ENCODE results near the gene GLDC. TPM values are rescaled to one million over a fixed set of nuclear protein-coding genes. Genes with fewer than 3 reads are reported as not detected.

The GLDC gene
- total and polyA plus RNA-seq, 2 donors: 0.74 to 2.9 TPM

DNA sequence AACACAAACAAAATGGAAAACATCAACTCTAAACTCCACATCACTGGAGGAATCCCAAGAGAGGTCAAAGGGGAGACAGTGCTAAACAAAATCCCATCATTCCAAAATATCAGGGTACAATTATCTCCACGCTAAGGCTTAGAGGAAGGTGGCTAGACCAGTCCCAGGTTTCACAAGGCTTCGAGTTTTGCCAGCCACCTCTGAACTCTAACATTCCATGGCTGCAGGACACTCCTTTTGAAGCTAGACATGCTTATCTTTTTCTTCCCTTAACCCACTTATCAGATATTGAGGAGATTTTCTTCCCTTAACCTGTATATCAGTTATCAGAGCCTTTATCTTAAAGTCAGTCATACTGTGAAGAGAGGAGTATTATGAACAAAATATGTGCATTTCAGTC is 53.3 kb downstream of the GLDC start:
- WGBS: 38% methylated on average over 2 of the region's 2 CpGs

DNA sequence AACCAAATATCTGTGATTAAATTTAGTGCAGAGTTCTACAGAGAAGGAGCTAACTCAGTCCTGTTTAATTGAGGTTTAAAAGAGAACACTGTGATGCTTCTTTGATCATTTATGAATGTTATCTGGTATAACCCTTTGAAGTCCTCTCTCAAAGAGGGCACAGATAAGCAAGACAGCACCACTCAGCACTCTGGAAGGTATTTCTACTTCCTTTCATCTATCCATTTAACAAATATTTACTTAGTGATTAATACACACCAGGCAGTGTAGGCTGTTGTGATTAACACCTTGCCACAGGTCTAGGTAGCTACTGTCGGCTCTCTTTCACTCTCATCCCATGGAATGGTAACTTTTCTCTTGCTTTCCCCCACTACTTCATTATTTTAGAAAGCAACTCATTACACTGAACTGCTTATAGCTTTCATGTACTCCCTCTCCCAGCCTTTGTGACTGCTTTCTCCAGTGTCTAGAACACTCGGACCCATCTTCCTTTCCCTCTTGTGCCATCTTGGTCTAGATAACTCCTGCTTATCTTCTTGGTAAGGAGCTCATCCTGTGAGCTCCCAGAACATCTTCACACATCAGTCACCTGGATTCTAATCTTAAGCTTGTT is 54.7 kb downstream of the GLDC start:
- WGBS: 60% methylated on average over 2 of the region's 2 CpGs
- no peak overlapping the region for H3K4me3 ChIP-seq (ENCODE audit: low read depth, low read length)
- no peak overlapping the region for H3K27ac ChIP-seq (ENCODE audit: low read depth)
- no peak for DNase-seq (ENCODE audit: extremely low spot score)
- no peaks in the 10 kb centered on the region for H3K4me1 ChIP-seq (ENCODE audit: insufficient read depth)
- H3K36me3 ChIP-seq (ENCODE audit: insufficient read depth): no peaks in the 10 kb centered on the region

More for the DNA sequence above, 53.3 kb downstream of the GLDC start:
- Histone ChIP-seq H3K27ac (ENCODE audit: low read depth) (no peak overlapping the region), H3K4me1 (ENCODE audit: insufficient read depth) (no peaks in the 10 kb centered on the region), H3K4me3 (ENCODE audit: low read depth, low read length) (no peak overlapping the region), H3K36me3 (ENCODE audit: insufficient read depth) (no peaks in the 10 kb centered on the region)
- no peak for DNase-seq (ENCODE audit: extremely low spot score)

DNA sequence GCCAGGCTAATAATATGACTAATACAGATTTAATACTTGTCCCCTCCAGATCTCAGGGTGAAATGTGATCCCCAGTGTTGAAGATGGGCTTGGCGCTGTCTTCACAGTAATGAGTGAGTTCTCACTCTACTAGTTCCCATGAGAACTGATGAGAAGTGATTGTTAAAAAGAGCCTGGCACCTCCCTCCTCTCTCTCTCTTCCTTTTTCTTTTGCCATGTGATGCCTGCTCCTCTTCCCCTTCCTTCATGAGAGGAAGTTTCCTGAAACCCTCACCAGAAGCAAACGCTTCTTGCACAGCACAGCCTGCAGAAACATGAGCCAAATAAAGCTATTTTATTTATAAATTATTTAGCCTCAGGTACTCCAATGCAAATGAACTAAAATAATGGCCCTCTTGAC is 55.2 kb downstream of the GLDC start:
- Histone ChIP-seq H3K4me3 (ENCODE audit: low read depth, low read length) (no peak overlapping the region), H3K36me3 (ENCODE audit: insufficient read depth) (no peaks in the 10 kb centered on the region), H3K27ac (ENCODE audit: low read depth) (no peak overlapping the region), H3K4me1 (ENCODE audit: insufficient read depth) (no peaks in the 10 kb centered on the region)
- no peak for DNase-seq (ENCODE audit: extremely low spot score)
- WGBS: 56% methylated on average over 2 of the region's 2 CpGs

DNA sequence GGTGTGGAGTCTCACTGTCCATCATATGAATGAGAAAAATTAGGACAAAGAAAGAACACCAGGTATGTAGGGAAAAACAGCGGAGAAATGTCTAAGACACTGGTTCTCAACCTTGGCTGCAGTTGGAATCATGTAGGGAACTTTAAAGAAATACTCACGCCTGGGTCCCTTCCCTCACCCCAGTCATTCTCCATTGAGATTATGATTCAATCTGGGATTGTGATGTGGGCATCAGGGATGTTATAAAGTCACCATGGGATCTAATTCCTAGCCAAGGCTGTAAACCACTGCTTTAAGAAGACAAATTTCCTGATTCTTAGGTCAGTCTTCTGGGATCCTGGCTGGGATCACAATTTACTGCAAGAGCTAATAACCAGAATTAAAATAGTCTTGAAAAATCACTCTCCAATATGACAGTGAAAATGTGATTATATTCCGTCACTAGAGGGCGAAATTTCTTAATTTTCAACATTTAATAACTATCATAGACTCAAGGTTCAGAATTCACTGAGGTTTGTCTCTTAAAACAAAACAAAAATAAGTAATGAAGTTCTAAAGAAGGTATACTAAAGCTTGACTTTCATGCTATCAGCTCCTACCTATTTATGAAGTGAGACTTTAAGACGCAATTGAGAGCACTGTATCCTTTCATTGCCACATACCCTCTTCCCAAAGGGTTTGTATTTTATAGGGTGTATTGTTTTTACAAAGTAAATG is 60.5 kb downstream of the GLDC start:
- 51% methylated on average over 5 of the region's 5 CpGs for WGBS
- Histone ChIP-seq H3K36me3 (ENCODE audit: insufficient read depth) (no peaks in the 10 kb centered on the region), H3K4me1 (ENCODE audit: insufficient read depth) (no peaks in the 10 kb centered on the region), H3K4me3 (ENCODE audit: low read depth, low read length) (no peak overlapping the region), H3K27ac (ENCODE audit: low read depth) (no peak overlapping the region)
- no peak for DNase-seq (ENCODE audit: extremely low spot score)

DNA sequence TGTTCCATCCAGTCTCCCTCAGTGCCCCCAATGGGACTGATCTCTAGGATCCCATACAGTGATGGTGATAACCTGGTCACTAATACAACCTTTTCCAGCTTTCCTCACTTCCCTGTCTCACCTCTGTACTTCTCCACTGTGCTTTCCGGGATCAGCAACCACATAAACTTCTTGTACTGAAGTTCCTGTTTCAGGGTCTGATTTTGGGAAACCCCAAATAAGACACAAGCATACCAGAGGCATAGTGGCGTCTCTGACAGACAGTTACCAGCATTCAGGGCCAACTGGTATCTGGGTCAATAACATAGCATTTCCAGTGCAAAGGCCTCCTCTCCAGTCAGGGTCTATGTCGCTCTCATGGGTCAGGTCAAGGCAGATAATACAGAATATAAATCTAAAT is 64.3 kb downstream of the GLDC start:
- Histone ChIP-seq H3K4me1 (ENCODE audit: insufficient read depth) (no peaks in the 10 kb centered on the region), H3K4me3 (ENCODE audit: low read depth, low read length) (no peak overlapping the region), H3K27ac (ENCODE audit: low read depth) (no peak overlapping the region), H3K36me3 (ENCODE audit: insufficient read depth) (no peaks in the 10 kb centered on the region)
- DNase-seq (ENCODE audit: extremely low spot score): no peak
- 85% methylated on average over 3 of the region's 3 CpGs for WGBS

DNA sequence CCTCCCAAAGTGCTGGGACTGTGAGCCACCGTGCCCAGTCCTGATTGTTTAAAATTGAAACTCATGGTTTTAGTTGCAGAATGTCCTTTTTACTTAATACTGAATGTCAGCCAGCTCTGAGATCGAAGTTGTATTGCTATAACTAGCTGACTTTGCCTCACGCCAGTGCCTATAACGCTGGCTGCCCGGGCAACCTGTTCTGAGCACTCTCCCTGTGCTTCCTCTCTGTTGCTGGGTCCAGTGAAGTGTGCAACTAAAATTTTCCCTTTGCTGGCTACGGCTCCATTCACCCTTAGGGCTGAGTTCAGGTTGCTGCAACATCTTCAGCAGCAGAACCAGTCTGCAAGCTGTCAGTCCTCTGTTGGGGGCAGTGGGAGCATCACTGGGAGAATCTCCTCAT is 65.9 kb downstream of the GLDC start:
- no peak for DNase-seq (ENCODE audit: extremely low spot score)
- H3K4me1 ChIP-seq (ENCODE audit: insufficient read depth): no peaks in the 10 kb centered on the region
- WGBS: 85% methylated on average over 6 of the region's 6 CpGs
- H3K4me3 ChIP-seq (ENCODE audit: low read depth, low read length): no peak overlapping the region
- no peaks in the 10 kb centered on the region for H3K36me3 ChIP-seq (ENCODE audit: insufficient read depth)
- no peak overlapping the region for H3K27ac ChIP-seq (ENCODE audit: low read depth)

DNA sequence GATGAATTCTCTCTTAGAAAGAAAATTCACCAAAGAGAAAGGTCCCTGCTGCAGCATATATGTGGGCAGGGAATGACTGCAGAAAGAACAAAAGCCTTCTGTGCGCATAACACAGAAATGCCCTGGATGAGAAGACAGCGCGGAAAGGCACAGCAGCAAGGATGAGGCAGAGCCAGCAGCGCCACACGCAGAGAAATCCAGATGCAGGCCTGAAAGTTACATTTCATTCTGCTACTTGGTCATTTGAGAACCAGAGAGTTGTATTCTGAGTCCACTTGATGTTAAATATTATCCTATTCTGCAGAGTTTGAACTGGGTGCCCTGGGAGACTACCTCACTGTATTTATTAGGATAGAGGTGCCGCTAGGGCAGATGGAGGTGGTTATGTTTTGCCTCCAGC is 68.5 kb downstream of the GLDC start:
- H3K36me3 ChIP-seq (ENCODE audit: insufficient read depth): no peaks in the 10 kb centered on the region
- no peak overlapping the region for H3K27ac ChIP-seq (ENCODE audit: low read depth)
- 87% methylated on average over 6 of the region's 6 CpGs for WGBS
- DNase-seq (ENCODE audit: extremely low spot score): no peak
- H3K4me3 ChIP-seq (ENCODE audit: low read depth, low read length): no peak overlapping the region
- H3K4me1 ChIP-seq (ENCODE audit: insufficient read depth): no peaks in the 10 kb centered on the region

DNA sequence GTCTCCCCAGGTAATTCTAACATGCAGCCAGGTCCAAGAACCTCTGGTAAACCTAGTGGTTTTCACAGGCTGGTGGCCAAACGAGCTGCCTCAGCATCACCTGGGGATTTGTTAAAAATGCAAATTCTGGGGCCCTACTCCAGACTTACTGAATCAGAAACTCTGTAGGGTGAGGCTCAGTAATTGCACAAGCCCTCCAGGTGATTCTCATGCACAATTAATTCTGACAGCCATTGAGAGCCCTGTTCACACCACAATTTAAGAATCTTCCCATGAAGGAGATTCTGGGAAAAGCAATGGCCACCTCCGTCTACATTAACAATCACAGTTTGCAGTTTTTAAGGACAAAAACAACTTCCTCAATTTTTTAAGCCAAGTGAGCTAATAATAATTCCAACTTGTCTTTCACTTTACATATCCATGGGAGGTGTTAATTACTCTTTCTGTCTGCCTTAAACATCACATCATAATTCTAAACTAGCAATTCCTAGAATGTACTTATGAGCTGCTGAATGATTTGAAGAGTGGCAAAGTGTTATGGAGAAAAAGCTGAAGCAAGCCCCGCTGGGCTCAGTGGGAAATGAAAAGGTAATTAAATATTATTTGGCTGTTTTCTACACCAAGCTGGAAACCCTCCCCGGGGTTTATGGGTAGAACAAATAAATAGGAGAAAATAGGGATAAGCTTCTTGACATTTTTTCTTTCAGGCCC is 70.0 kb downstream of the GLDC start:
- H3K4me1 ChIP-seq (ENCODE audit: insufficient read depth): no peaks in the 10 kb centered on the region
- H3K27ac ChIP-seq (ENCODE audit: low read depth): no peak overlapping the region
- DNase-seq (ENCODE audit: extremely low spot score): no peak
- 69% methylated on average over 4 of the region's 4 CpGs for WGBS
- H3K36me3 ChIP-seq (ENCODE audit: insufficient read depth): no peaks in the 10 kb centered on the region
- no peak overlapping the region for H3K4me3 ChIP-seq (ENCODE audit: low read depth, low read length)

DNA sequence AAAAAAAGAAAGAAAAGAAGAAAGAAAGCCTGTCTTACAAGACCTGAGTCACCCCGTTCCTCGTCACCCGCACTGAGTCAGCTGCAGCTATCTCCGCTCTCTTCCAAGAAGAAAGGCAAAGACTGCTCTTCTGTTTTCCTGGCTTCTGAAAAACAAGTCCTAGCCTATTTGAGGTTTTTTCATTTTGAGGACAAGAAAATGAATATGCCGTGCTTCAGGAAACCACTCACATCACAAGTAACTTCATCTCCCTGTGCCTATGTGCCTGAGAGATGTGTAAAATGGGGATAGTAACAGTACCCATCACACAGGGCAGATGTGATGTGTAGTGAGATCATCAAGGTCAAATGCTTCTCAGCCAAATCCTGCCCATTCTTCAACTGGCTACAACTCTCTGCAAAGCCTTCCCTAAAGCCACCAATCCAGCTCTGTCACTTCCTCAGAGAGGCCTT is 78.4 kb downstream of the GLDC start:
- 87% methylated on average over 5 of the region's 5 CpGs for WGBS
- H3K4me3 ChIP-seq (ENCODE audit: low read depth, low read length): no peak overlapping the region
- H3K36me3 ChIP-seq (ENCODE audit: insufficient read depth): no peaks in the 10 kb centered on the region
- no peaks in the 10 kb centered on the region for H3K4me1 ChIP-seq (ENCODE audit: insufficient read depth)
- no peak overlapping the region for H3K27ac ChIP-seq (ENCODE audit: low read depth)
- no peak for DNase-seq (ENCODE audit: extremely low spot score)

DNA sequence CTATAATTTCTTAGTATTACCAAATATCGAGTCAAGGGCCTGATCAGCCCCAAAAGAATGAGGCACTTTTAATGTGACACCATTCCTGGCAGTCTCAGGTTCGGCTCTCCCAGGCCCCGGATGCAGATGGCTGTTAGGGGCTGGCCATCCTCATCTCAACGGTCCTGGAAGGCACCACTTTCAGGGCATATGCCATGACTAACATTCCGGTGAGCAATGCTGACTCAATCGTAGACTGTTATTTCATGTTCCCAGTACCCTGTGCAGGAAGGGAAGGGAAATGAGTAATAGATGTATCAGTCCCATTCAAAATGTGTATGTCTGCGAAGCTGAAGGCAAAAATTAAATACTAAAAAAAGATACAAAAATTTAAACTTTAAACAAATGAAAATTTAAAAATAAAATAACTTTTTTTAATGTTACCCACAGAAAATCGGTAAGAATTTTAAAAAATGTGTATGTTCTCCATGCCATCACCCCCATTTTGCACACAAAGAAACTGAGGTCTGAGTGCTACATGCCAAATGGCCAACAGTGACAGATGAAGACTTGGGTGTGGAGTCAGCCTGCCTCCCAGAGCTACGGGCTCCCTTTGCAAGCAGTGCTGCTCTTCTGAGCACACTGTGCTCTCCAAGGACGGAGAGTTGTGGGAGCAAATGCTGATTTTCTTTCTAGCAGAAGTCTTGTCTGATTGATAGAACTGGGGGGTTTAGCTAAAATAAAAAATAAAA is 79.0 kb downstream of the GLDC start:
- DNase-seq (ENCODE audit: extremely low spot score): no peak
- H3K4me3 ChIP-seq (ENCODE audit: low read depth, low read length): no peak overlapping the region
- no peaks in the 10 kb centered on the region for H3K4me1 ChIP-seq (ENCODE audit: insufficient read depth)
- no peaks in the 10 kb centered on the region for H3K36me3 ChIP-seq (ENCODE audit: insufficient read depth)
- no peak overlapping the region for H3K27ac ChIP-seq (ENCODE audit: low read depth)
- WGBS: 84% methylated on average over 10 of the region's 10 CpGs

DNA sequence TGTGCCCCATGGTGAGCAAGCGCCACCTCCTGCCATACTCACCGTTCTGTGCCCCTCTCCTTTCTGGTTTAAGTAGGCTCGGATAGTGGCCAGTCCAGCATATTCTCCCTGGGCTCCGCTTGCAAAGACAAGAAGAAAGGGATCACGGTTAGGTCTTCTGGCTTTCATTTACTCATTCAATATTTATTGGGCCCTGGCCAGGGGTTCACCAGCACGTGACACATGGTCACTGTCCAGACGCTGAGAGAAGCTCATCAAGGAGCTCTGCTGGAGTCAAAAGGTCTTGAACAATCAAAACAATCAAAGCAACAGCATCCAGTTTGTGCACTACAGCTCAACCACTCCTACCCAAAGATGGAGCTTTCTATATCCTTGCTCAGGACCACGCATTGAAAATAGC is 80.2 kb downstream of the GLDC start:
- Histone ChIP-seq H3K4me1 (ENCODE audit: insufficient read depth) (no peaks in the 10 kb centered on the region), H3K4me3 (ENCODE audit: low read depth, low read length) (no peak overlapping the region), H3K27ac (ENCODE audit: low read depth) (no peak overlapping the region), H3K36me3 (ENCODE audit: insufficient read depth) (no peaks in the 10 kb centered on the region)
- DNase-seq (ENCODE audit: extremely low spot score): no peak
- WGBS: 67% methylated on average over 8 of the region's 8 CpGs

DNA sequence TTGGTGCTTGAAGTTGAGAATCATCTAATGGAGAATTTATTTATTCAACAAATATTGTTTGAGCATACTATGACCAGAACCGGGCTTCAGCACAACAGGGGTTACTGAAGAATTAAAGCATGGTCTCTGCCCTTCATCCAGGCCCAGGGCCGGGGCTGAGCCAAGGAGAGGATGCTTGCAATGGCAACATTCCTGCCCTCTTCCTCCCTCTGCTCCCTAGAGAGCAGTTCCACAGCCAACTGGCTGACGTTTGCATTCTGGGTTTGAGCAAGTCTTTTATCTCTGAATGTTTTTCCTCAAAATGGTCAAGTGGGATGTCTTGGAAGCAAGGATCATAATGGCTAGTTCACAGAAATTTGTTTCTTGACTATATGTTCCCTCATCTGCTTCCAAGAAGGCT is 80.7 kb downstream of the GLDC start:
- Histone ChIP-seq H3K27ac (ENCODE audit: low read depth) (no peak overlapping the region), H3K36me3 (ENCODE audit: insufficient read depth) (no peaks in the 10 kb centered on the region), H3K4me1 (ENCODE audit: insufficient read depth) (no peaks in the 10 kb centered on the region), H3K4me3 (ENCODE audit: low read depth, low read length) (no peak overlapping the region)
- 52% methylated on average over 3 of the region's 3 CpGs for WGBS
- no peak for DNase-seq (ENCODE audit: extremely low spot score)

DNA sequence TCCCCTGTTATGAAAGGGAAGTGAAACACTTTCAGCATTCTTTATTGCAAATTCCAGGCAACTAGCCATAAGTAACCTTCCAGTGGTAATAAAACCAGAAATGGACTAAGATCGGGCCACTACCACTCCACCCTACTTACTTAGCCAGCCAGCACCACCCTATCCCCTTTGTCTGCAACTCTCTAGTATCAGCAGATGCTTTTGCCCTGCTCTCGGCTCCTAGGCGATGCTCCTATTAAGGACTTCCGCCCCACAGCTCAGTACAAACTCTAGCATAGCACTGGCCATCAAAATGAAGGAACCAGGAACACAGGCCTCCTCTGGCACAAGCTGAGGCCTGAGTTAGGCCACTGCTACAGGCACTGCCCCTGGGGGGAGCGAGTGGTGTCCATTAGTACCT is 81.2 kb downstream of the GLDC start:
- no peak overlapping the region for H3K27ac ChIP-seq (ENCODE audit: low read depth)
- 76% methylated on average over 5 of the region's 5 CpGs for WGBS

More for the DNA sequence above, 81.2 kb downstream of the GLDC start:
- no peak for DNase-seq (ENCODE audit: extremely low spot score)
- Histone ChIP-seq H3K4me3 (ENCODE audit: low read depth, low read length) (no peak overlapping the region), H3K4me1 (ENCODE audit: insufficient read depth) (no peaks in the 10 kb centered on the region), H3K36me3 (ENCODE audit: insufficient read depth) (no peaks in the 10 kb centered on the region)

Measured in urinary bladder (tissue), 4 donors.